Left lung (tissue), 10 donors: ENCODE measurements around the gene SMARCAL1. TPM values are rescaled to one million over a fixed set of nuclear protein-coding genes. Genes with fewer than 3 reads are reported as not detected.

Experiments used
- ATAC-seq: fragments of 200-7000 bp; cut with Tn5 transposase; one replicate; pipeline ENCODE4 v1.9.1; 2020; ENCODE audit warnings: moderate library complexity
- DNase-seq, 4 donors: peaks; one replicate each; pipeline ENCODE4 v3.0.0-alpha.2; 2013 to 2020
- H3K27ac ChIP-seq, 2 donors: fragments of 200-600 bp; sonication (generic) in 1 of 2; one replicate each; pipeline versions ENCODE4 v1.5.0 to v1.8.0; 2020 to 2021
- H3K27me3 ChIP-seq, 2 donors: fragments of 200-600 bp; sonication (generic) in 1 of 2; one replicate each; pipeline versions ENCODE4 v1.5.0 to v1.8.0; 2020 to 2021
- H3K36me3 ChIP-seq, 2 donors: fragments of 200-600 bp; sonication (generic) in 1 of 2; one replicate each; pipeline versions ENCODE4 v1.5.0 to v1.8.0; 2020 to 2021
- H3K4me1 ChIP-seq, 2 donors: fragments of 200-600 bp; one replicate each; pipeline ENCODE4 v1.8.0; 2021
- H3K4me3 ChIP-seq, 2 donors: fragments of 200-600 bp; sonication (generic) in 1 of 2; one replicate each; pipeline versions ENCODE4 v1.5.0 to v1.8.0; 2020 to 2021; ENCODE audit warnings: mild to moderate bottlenecking in 1 of 2
- H3K9me3 ChIP-seq, 2 donors: fragments of 200-600 bp; sonication (generic) in 1 of 2; one replicate each; pipeline versions ENCODE4 v1.5.0 to v1.8.0; 2020 to 2021
- CTCF ChIP-seq, 2 donors: fragments of 200-600 bp; sonication (generic) in 1 of 2; IDR thresholded peaks; one replicate each; pipeline versions ENCODE4 v1.5.0 to v1.8.0; 2021; ENCODE audit warnings: antibody characterized with exemption in 2 of 2
- intact Hi-C, 2 donors: fragments of 100-400 bp; cut with DNase I; formaldehyde crosslinking; loops; one replicate each; pipeline versions ENCODE4 v1.11.2 to v1.14.2; 2022
- polyA plus RNA-seq, 6 donors: library from polyadenylated mRNA; unstranded; fragments of 120-200 nt; gene quantifications; one replicate each; pipeline ENCODE4 v1.2.1, GENCODE V29; 2013; ENCODE audit not compliant: insufficient read length in 6 of 6
- total RNA-seq, 2 donors: library from RNA; stranded (reverse); fragmentation: NEBNext Ultra II Directional; extraction: Animal tissue kit (Norgen Biotek cat#: 25700); gene quantifications; one replicate each; pipeline ENCODE4 v1.2.1, GENCODE V29; 2021
- donor health status: DM: no; HTN: yes; CAD: no.
- donor health status: DM: no; HTN: no; CAD: no.

The SMARCAL1 gene
- total and polyA plus RNA-seq, 8 donors, result 18.1 to 34.5 (median 29.8) TPM

- DNase-seq (no peak), ATAC-seq (no peak)
- no peak for TF ChIP-seq CTCF (IDR thresholded peaks at IDR 0.05)
- Histone ChIP-seq H3K27me3 (no peaks in the 10 kb centered on the region), H3K4me3 (no peak overlapping the region), H3K4me1 (no peaks in the 10 kb centered on the region), H3K9me3 (peaks cover 0 to 3% of the 10 kb centered on the region in 2 donors), H3K27ac (no peak overlapping the region), H3K36me3 (peaks cover 0 to 97% of the 10 kb centered on the region in 2 donors)
- intact Hi-C loops, result no loop called here
Observed at GRCh38 chr2:216450346-216450745, 38.1 kb downstream of the SMARCAL1 start.

- intact Hi-C loops, result no loop called here
- peaks cover 0 to 99% of the 10 kb centered on the region in 2 donors for H3K36me3 ChIP-seq
- no peak for ATAC-seq
Observed at GRCh38 chr2:216450784-216451183, 38.5 kb downstream of the SMARCAL1 start.

GRCh38 chr2:216453955-216454614, 41.8 kb downstream of the SMARCAL1 start:
- Histone ChIP-seq H3K9me3 (no peaks in the 10 kb centered on the region), H3K27me3 (no peaks in the 10 kb centered on the region), H3K36me3 (peaks cover 0 to 68% of the 10 kb centered on the region in 2 donors), H3K4me3 (no peak overlapping the region), H3K27ac (no peak overlapping the region), H3K4me1 (no peaks in the 10 kb centered on the region)
- ATAC-seq, result no peak
- DNase-seq, result no peak
- intact Hi-C loops, result no loop called here
- no peak for TF ChIP-seq CTCF (IDR thresholded peaks at IDR 0.05)

More at GRCh38 chr2:216450784-216451183, 38.5 kb downstream of the SMARCAL1 start:
- no peak overlapping the region for H3K27ac ChIP-seq
- H3K4me1 ChIP-seq, result no peaks in the 10 kb centered on the region
- DNase-seq, result no peak
- H3K9me3 ChIP-seq, result peaks cover 0 to 3% of the 10 kb centered on the region in 2 donors
- H3K4me3 ChIP-seq, result no peak overlapping the region
- no peaks in the 10 kb centered on the region for H3K27me3 ChIP-seq
- no peak for TF ChIP-seq CTCF (IDR thresholded peaks at IDR 0.05)

GRCh38 chr2:216463148-216463547, 50.9 kb downstream of the SMARCAL1 start:
- intact Hi-C loops, result no loop called here
- Histone ChIP-seq H3K4me1 (no peaks in the 10 kb centered on the region), H3K4me3 (no peak overlapping the region), H3K9me3 (no peaks in the 10 kb centered on the region), H3K36me3 (peaks cover 0 to 45% of the 10 kb centered on the region in 2 donors), H3K27ac (no peak overlapping the region), H3K27me3 (no peaks in the 10 kb centered on the region)
- ATAC-seq, result no peak
- DNase-seq, result no peak
- no peak for TF ChIP-seq CTCF (IDR thresholded peaks at IDR 0.05)

- Histone ChIP-seq H3K4me1 (no peaks in the 10 kb centered on the region), H3K27me3 (no peaks in the 10 kb centered on the region), H3K9me3 (no peaks in the 10 kb centered on the region), H3K36me3 (peaks cover 0 to 55% of the 10 kb centered on the region in 2 donors), H3K4me3 (no peak overlapping the region), H3K27ac (no peak overlapping the region)
- no peak for DNase-seq
- no peak for TF ChIP-seq CTCF (IDR thresholded peaks at IDR 0.05)
- intact Hi-C loops, result no loop called here
- ATAC-seq, result no peak
Observed at GRCh38 chr2:216464104-216464720, 51.9 kb downstream of the SMARCAL1 start.
